OCI-LY1 (cell line): ENCODE results near the gene STAU1.
A peak's percentile ranks its signal among the peaks of the same experiment; 100 is the strongest.
"Not testable (repeated sequence)": the region's sequence is repeated elsewhere in the genome, so short reads cannot be mapped to it uniquely, and the experiment has no call there.

Experiments used
- H2AFZ ChIP-seq: fragments of 200-600 bp; sonication (generic), shearing (Covaris generic); 2 replicates; pipeline ENCODE4 v1.6.0; 2014; ENCODE audit warnings: antibody characterized with exemption, mild to moderate bottlenecking, low read length
- H3F3A ChIP-seq: fragments of 200-600 bp; sonication (generic), shearing (Covaris generic); 2 replicates; pipeline ENCODE4 v1.6.0; 2014; ENCODE audit warnings: mild to moderate bottlenecking, antibody characterized with exemption, low read length, moderate library complexity; ENCODE audit not compliant: insufficient read depth
- H3K27ac ChIP-seq: fragments of 200-600 bp; sonication (generic); 2 replicates; pipeline ENCODE4 v1.5.1; 2014; ENCODE audit warnings: low read length, mixed run types, mild to moderate bottlenecking, low read depth; ENCODE audit not compliant: poor library complexity, severe bottlenecking
- H3K27me3 ChIP-seq: fragments of 200-600 bp; sonication (generic); 2 replicates; pipeline ENCODE4 v1.6.0; 2014; ENCODE audit warnings: antibody characterized with exemption, mild to moderate bottlenecking, low read length, moderate library complexity; ENCODE audit not compliant: insufficient read depth
- H3K36me3 ChIP-seq: fragments of 200-600 bp; sonication (generic); 2 replicates; pipeline ENCODE4 v1.6.1; 2014; ENCODE audit warnings: mild to moderate bottlenecking, antibody characterized with exemption, low read length, moderate library complexity, mixed read lengths; ENCODE audit not compliant: insufficient read depth
- H3K4me1 ChIP-seq: fragments of 200-600 bp; sonication (generic); 2 replicates; pipeline ENCODE4 v1.5.1; 2014; ENCODE audit warnings: mild to moderate bottlenecking, low read length, moderate library complexity; ENCODE audit not compliant: insufficient read depth, severe bottlenecking
- H3K4me2 ChIP-seq: fragments of 200-600 bp; sonication (generic), shearing (Covaris generic); 2 replicates; pipeline ENCODE4 v1.6.1; 2014; ENCODE audit warnings: low read length
- H3K4me3 ChIP-seq: fragments of 200-600 bp; sonication (generic); 2 replicates; pipeline ENCODE4 v1.5.1; 2014; ENCODE audit warnings: low read length, low read depth, mild to moderate bottlenecking, mixed read lengths; ENCODE audit not compliant: poor library complexity, severe bottlenecking
- H3K79me2 ChIP-seq: fragments of 200-600 bp; shearing (Covaris generic); 2 replicates; pipeline ENCODE4 v1.6.1; 2016; ENCODE audit warnings: mixed run types, low read length, mixed read lengths; ENCODE audit not compliant: insufficient read depth
- H3K9ac ChIP-seq: fragments of 200-600 bp; sonication (generic), shearing (Covaris generic); 2 replicates; pipeline ENCODE4 v1.6.1; 2014; ENCODE audit warnings: mild to moderate bottlenecking, low read length, mixed read lengths
- H3K9me2 ChIP-seq: fragments of 200-600 bp; sonication (generic), shearing (Covaris generic); 2 replicates; pipeline ENCODE4 v1.6.1; 2014; ENCODE audit warnings: low read depth, mild to moderate bottlenecking, low read length, mixed read lengths
- H3K9me3 ChIP-seq: fragments of 200-600 bp; shearing (Covaris generic); 2 replicates; pipeline ENCODE4 v1.6.1; 2014; ENCODE audit warnings: low read length, mixed read lengths
- H4K20me1 ChIP-seq: fragments of 200-600 bp; sonication (generic), shearing (Covaris generic); 2 replicates; pipeline ENCODE4 v1.6.0; 2016; ENCODE audit warnings: mild to moderate bottlenecking, low read length; ENCODE audit not compliant: insufficient read depth
- EZH2 ChIP-seq: fragments of 200-600 bp; sonication (generic), shearing (Covaris generic); IDR thresholded peaks from 2 replicates; pipeline ENCODE4 v1.8.0; 2017; ENCODE audit warnings: borderline replicate concordance, mixed run types, mild to moderate bottlenecking, antibody characterized with exemption, low read length, moderate library complexity, mixed read lengths
- TF ChIP-seq, protein P1 (sequence below): fragments of 200-600 bp; sonication (generic), shearing (Covaris generic); IDR thresholded peaks from 2 replicates; pipeline ENCODE4 v1.5.1; 2017; ENCODE audit warnings: mild to moderate bottlenecking, antibody characterized with exemption, low read length, moderate library complexity, mixed read lengths

Gene STAU1

DNA sequence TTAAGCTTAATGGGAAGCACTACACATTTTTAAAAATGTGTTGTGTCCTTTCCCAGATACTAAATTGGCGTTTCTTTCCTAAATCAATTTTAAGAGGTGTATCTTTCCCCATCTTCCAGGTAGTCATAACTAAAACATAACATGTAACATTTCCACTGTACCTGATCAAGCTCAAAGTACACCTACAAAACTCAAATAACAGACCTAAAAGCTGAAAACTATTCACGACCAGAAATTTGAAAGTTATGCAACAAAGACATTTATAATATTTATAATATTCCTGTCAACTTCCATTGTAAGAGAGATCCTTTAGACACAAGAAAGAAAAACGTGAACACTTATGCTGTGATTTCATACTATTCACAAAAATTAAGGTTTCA, 3.5 kb downstream of the STAU1 start:
- Histone ChIP-seq H3K27ac (no peak overlapping the region), H3K4me2 (peak overlapping the region; percentile 90; the same call in 1 of the 2 replicates), H3K4me3 (no peak overlapping the region), H3F3A (no peaks in the 10 kb centered on the region), H3K79me2 (peaks cover 78% of the 10 kb centered on the region), H3K9ac (peak overlapping the region; percentile 17; the same call in 1 of the 2 replicates), H3K9me2 (no peaks in the 10 kb centered on the region), H2AFZ (no peak overlapping the region), H3K4me1 (peaks cover 67% of the 10 kb centered on the region), H3K9me3 (no peaks in the 10 kb centered on the region), H3K36me3 (no peaks in the 10 kb centered on the region), H4K20me1 (no peaks in the 10 kb centered on the region), H3K27me3 (no peaks in the 10 kb centered on the region)
- TF ChIP-seq, protein P1, sequence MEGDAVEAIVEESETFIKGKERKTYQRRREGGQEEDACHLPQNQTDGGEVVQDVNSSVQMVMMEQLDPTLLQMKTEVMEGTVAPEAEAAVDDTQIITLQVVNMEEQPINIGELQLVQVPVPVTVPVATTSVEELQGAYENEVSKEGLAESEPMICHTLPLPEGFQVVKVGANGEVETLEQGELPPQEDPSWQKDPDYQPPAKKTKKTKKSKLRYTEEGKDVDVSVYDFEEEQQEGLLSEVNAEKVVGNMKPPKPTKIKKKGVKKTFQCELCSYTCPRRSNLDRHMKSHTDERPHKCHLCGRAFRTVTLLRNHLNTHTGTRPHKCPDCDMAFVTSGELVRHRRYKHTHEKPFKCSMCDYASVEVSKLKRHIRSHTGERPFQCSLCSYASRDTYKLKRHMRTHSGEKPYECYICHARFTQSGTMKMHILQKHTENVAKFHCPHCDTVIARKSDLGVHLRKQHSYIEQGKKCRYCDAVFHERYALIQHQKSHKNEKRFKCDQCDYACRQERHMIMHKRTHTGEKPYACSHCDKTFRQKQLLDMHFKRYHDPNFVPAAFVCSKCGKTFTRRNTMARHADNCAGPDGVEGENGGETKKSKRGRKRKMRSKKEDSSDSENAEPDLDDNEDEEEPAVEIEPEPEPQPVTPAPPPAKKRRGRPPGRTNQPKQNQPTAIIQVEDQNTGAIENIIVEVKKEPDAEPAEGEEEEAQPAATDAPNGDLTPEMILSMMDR, result no peak
- no peak for TF ChIP-seq EZH2

DNA sequence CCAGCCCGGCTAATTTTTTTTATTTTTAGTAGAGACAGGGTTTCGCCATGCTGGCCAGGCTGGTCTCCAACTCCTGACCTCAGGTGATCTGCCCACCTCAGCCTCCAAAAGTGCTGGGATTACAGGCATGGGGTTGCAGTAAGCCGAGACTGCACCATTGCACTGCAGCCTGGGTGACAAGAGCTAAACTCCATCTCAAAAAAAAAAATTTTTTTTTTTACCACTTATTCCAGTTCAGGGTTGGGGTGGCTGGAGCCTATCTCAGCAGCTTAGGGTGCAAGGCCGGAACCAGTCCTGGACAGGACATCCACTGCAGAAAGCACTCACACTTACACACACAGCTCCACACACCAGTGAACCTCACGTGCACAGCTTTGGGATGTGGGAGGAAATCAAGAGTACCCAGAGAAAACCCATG, 4.0 kb downstream of the STAU1 start:
- Histone ChIP-seq H3K4me1 (peaks cover 73% of the 10 kb centered on the region), H3K4me2 (peak overlapping the region; percentile 90; the same call in 1 of the 2 replicates), H3K79me2 (peaks cover 84% of the 10 kb centered on the region)
- H3K4me3 ChIP-seq, H3K27ac ChIP-seq, H3K36me3 ChIP-seq, H4K20me1 ChIP-seq, H3K27me3 ChIP-seq, H3K9ac ChIP-seq, H2AFZ ChIP-seq, H3K9me2 ChIP-seq, H3K9me3 ChIP-seq, H3F3A ChIP-seq: not testable (repeated sequence)

DNA sequence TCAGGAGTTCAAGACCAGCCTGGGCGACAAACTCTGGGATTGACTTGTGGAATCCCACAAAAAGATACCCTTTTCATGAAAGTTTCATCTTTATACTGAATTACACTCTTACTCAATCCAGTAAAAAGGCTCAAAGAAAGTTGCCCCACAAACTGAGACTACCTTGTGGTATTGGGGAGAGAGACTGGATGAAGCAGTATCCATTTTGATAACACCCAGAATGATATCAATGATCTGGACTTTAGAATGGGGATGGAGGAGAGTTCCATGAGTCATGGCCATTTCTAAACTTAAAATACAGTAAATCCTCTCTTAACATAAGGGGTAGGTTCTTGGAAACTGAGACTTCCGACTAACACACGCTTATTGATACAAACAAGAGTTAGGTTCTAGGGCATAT, 4.7 kb downstream of the STAU1 start:
- Histone ChIP-seq H3F3A (no peaks in the 10 kb centered on the region), H4K20me1 (no peaks in the 10 kb centered on the region), H3K36me3 (peaks cover under 1% of the 10 kb centered on the region), H3K27me3 (no peaks in the 10 kb centered on the region), H3K9me3 (no peaks in the 10 kb centered on the region), H3K4me2 (peak overlapping the region; percentile 12; the same call in 1 of the 2 replicates), H3K4me3 (no peak overlapping the region), H3K27ac (no peak overlapping the region), H3K9ac (no peak overlapping the region; the same call in 1 of the 2 replicates), H3K4me1 (peaks cover 73% of the 10 kb centered on the region), H3K79me2 (peaks cover 90% of the 10 kb centered on the region), H2AFZ (no peak overlapping the region), H3K9me2 (no peaks in the 10 kb centered on the region)
- TF ChIP-seq, protein P1, result no peak

DNA sequence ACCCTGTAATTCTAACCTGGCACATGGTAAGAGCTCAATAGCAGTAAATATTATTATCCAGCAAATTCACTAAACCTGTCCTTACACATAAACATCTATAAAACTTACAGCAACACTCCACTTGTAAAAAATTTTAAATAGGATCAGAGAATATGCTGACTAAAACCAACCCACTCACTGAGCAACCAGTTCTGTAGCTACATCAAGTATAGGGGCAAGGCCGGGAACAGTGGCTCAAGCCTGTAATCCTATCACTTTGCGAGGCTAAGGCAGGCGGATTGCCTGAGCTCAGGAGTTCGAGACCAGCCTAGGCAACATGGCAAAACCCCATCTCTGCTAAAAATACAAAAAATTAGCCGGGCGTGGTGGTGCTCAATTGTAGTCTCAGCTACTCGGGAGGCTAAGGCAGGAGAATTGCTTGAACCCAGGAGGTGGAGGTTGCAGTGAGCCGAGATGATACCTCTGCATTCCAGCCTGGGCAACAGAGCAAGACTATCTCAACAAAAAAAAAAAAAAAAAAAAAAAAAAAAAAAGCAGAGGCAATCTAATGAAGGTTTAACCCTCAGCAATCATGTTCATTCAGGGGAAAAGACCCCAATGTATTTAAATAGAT, 6.8 kb downstream of the STAU1 start:
- no peak overlapping the region for H3K4me2 ChIP-seq
- no peak overlapping the region for H2AFZ ChIP-seq
- H3K4me3 ChIP-seq, result no peak overlapping the region
- TF ChIP-seq, protein P1, result no peak
- no peak for TF ChIP-seq EZH2
- H3K27me3 ChIP-seq, result no peaks in the 10 kb centered on the region
- H3K79me2 ChIP-seq, result peaks cover 93% of the 10 kb centered on the region
- no peaks in the 10 kb centered on the region for H3K9me3 ChIP-seq
- no peaks in the 10 kb centered on the region for H4K20me1 ChIP-seq
- H3K4me1 ChIP-seq, result peaks cover 70% of the 10 kb centered on the region
- H3K9me2 ChIP-seq, result no peaks in the 10 kb centered on the region
- peaks cover 11% of the 10 kb centered on the region for H3K36me3 ChIP-seq
- H3F3A ChIP-seq, result no peaks in the 10 kb centered on the region
- H3K27ac ChIP-seq, result no peak overlapping the region
- H3K9ac ChIP-seq, result no peak overlapping the region
